Breast epithelium (tissue), 3 donors: Measurements from ENCODE around the gene ITIH5.

ENCODE experiments used
- POLR2A ChIP-seq: fragments of 450-650 bp; IDR thresholded peaks from one replicate; pipeline ENCODE4 v1.6.1; 2016; ENCODE audit warnings: antibody characterized with exemption, mild to moderate bottlenecking, moderate library complexity
- POLR2AphosphoS5 ChIP-seq, 3 donors: sonication (generic); formaldehyde crosslinking; IDR thresholded peaks; one replicate each; pipeline ENCODE4 v1.6.1; 2017; ENCODE audit warnings: antibody characterized with exemption in 3 of 3
- TF ChIP-seq, protein P1 (sequence below), 3 donors: fragments of 450-650 bp; IDR thresholded peaks; one replicate each; pipeline ENCODE4 v1.5.1; 2016 to 2017; ENCODE audit warnings: antibody characterized with exemption in 3 of 3, mild to moderate bottlenecking in 3 of 3, moderate library complexity in 3 of 3

DNA sequence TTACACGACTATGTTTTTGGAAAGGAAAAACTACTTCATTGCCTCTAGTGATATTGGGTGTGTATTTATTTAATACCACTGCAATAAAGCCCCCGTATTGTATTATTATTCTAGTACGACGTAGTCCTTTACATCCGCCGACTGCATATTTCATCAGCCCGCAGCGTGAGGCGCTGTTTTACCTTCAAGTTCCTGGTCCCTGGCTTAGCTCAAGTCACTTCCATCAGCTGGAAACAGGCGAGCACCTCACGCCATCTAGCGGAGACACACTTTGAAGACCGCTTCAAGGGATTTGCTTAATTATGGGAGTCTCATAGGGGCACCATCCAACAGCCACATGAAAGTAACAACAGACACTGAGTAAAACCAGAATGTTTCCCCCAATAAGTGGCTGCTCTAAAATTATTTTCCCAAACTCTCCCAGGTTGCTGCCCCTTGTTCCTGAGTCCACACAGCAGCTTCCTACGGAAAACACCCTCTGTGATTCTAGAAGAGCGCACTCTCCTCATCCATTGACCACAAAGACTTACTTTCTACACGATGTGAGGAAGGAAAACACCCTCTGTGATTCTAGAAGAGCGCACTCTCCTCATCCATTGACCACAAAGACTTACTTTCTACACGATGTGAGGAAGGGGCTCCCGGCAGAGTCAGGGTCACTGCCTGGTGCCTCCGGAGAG is 20.6 kb upstream of the ITIH5 start:
- TF ChIP-seq POLR2A: no peak
- TF ChIP-seq, protein P1, sequence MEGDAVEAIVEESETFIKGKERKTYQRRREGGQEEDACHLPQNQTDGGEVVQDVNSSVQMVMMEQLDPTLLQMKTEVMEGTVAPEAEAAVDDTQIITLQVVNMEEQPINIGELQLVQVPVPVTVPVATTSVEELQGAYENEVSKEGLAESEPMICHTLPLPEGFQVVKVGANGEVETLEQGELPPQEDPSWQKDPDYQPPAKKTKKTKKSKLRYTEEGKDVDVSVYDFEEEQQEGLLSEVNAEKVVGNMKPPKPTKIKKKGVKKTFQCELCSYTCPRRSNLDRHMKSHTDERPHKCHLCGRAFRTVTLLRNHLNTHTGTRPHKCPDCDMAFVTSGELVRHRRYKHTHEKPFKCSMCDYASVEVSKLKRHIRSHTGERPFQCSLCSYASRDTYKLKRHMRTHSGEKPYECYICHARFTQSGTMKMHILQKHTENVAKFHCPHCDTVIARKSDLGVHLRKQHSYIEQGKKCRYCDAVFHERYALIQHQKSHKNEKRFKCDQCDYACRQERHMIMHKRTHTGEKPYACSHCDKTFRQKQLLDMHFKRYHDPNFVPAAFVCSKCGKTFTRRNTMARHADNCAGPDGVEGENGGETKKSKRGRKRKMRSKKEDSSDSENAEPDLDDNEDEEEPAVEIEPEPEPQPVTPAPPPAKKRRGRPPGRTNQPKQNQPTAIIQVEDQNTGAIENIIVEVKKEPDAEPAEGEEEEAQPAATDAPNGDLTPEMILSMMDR (IDR thresholded peaks at IDR 0.05): peak; percentile 67 to 95 (median 78)
- peak in 1 of 3 donors; percentile 20 for TF ChIP-seq POLR2AphosphoS5 (IDR thresholded peaks at IDR 0.05)
